HepG2 (cell line): ENCODE results near the gene CTDSP1. TPM values are rescaled to one million over a fixed set of nuclear protein-coding genes. Genes with fewer than 3 reads are reported as not detected.

ENCODE experiments used
- AGO2 ChIP-seq: fragments of 200-400 bp; formaldehyde crosslinking; optimal IDR thresholded peaks from 2 replicates; pipeline ENCODE3; 2017; ENCODE audit warnings: mild to moderate bottlenecking, low read depth, low read length, moderate library complexity
- CREB1 ChIP-seq, 2 experiments: fragments of 450-650 bp in 1 of 2; IDR thresholded peaks; 2 replicates each; pipeline ENCODE4 v1.6.1; 2016 to 2017; ENCODE audit warnings: control low read depth in 1 of 2, mild to moderate bottlenecking in 1 of 2, missing compliant biosample characterization in 1 of 2, missing genetic modification characterization in 1 of 2
- FOSL2 ChIP-seq: sonication (generic); formaldehyde crosslinking; IDR thresholded peaks from 2 replicates; pipeline ENCODE4 v1.4.0; 2020; ENCODE audit warnings: missing genetic modification reagents
- HINFP ChIP-seq: sonication (generic); formaldehyde crosslinking; IDR thresholded peaks from 2 replicates; pipeline ENCODE4 v1.4.0; 2020; ENCODE audit warnings: low read depth, mild to moderate bottlenecking, missing genetic modification reagents
- KLF12 ChIP-seq: sonication (generic); formaldehyde crosslinking; IDR thresholded peaks from 2 replicates; pipeline ENCODE4 v1.4.0; 2020; ENCODE audit warnings: missing genetic modification reagents, borderline replicate concordance
- KMT2A ChIP-seq: sonication (generic); formaldehyde crosslinking; IDR thresholded peaks from 2 replicates; pipeline ENCODE4 v1.4.0; 2020; ENCODE audit warnings: missing genetic modification reagents
- MIXL1 ChIP-seq: IDR thresholded peaks from 2 replicates; pipeline ENCODE4 v1.6.1; 2016
- MLXIP ChIP-seq: sonication (generic); formaldehyde crosslinking; IDR thresholded peaks from 2 replicates; pipeline ENCODE4 v1.9.0; 2021; ENCODE audit warnings: missing genetic modification reagents, borderline replicate concordance
- MTA3 ChIP-seq: sonication (generic); formaldehyde crosslinking; IDR thresholded peaks from 2 replicates; pipeline ENCODE4 v1.4.0; 2020; ENCODE audit warnings: missing genetic modification reagents
- RELA ChIP-seq: sonication (generic); formaldehyde crosslinking; IDR thresholded peaks from 2 replicates; pipeline ENCODE4 v1.4.0; 2020; ENCODE audit warnings: missing genetic modification reagents
- SALL2 ChIP-seq: sonication (generic); formaldehyde crosslinking; IDR thresholded peaks from 2 replicates; pipeline ENCODE4 v1.8.1; 2023; ENCODE audit warnings: mild to moderate bottlenecking, missing genetic modification reagents, inconsistent platforms
- TBP ChIP-seq: sonication (generic); formaldehyde crosslinking; IDR thresholded peaks from 2 replicates; pipeline ENCODE4 v1.5.0; 2020; ENCODE audit warnings: missing genetic modification reagents
- ZIK1 ChIP-seq: sonication (generic); formaldehyde crosslinking; IDR thresholded peaks from 2 replicates; pipeline ENCODE4 v1.5.0; 2020; ENCODE audit warnings: mild to moderate bottlenecking, low read depth, missing genetic modification reagents, borderline replicate concordance
- ZNF235 ChIP-seq: sonication (generic); formaldehyde crosslinking; IDR thresholded peaks from 2 replicates; pipeline ENCODE4 v1.8.1; 2023; ENCODE audit warnings: mild to moderate bottlenecking, missing genetic modification reagents, borderline replicate concordance
- ZNF260 ChIP-seq: sonication (generic); formaldehyde crosslinking; IDR thresholded peaks from 2 replicates; pipeline ENCODE4 v1.4.0; 2020; ENCODE audit warnings: missing genetic modification reagents, low read depth, mild to moderate bottlenecking, borderline replicate concordance
- polyA plus RNA-seq, 8 experiments: library from polyadenylated mRNA; depleted of rRNA in 3 of 8; stranded (reverse) in 7 of 8; unstranded in 1 of 8; fragments of >200 nt; fragmentation: Illumina TruSeq in 4 of 8; extraction: Trizol in 4 of 8; gene quantifications; 2 replicates each; pipeline versions ENCODE4 v1.2.1 to v1.2.3, GENCODE V29; 2011 to 2016; ENCODE audit warnings: low read depth in 4 of 8, missing spikeins in 1 of 8, mixed read lengths in 1 of 8; ENCODE audit not compliant: insufficient read depth in 1 of 8
- total RNA-seq, 5 experiments: library from RNA; depleted of rRNA; stranded (reverse); fragments of >200 nt; fragmentation: Illumina TruSeq; extraction: Trizol; gene quantifications; 2 replicates each; pipeline ENCODE4 v1.2.3, GENCODE V29; 2016; ENCODE audit warnings: low read depth in 1 of 5
- TF ChIP-seq, protein P1 (sequence below): sonication (generic); formaldehyde crosslinking; IDR thresholded peaks from 2 replicates; pipeline ENCODE4 v1.4.0; 2020; ENCODE audit warnings: missing genetic modification reagents
- TF ChIP-seq, protein P2 (sequence below): sonication (generic); formaldehyde crosslinking; IDR thresholded peaks from 2 replicates; pipeline ENCODE4 v1.4.0; 2020; ENCODE audit warnings: missing genetic modification reagents
- TF ChIP-seq, protein P3 (sequence below): sonication (generic); formaldehyde crosslinking; IDR thresholded peaks from 2 replicates; pipeline ENCODE4 v1.5.0; 2020; ENCODE audit warnings: mild to moderate bottlenecking, missing genetic modification reagents, borderline replicate concordance
- TF ChIP-seq, protein P4 (sequence below): sonication (generic); formaldehyde crosslinking; IDR thresholded peaks from 2 replicates; pipeline ENCODE4 v1.4.0; 2020; ENCODE audit warnings: mild to moderate bottlenecking, missing genetic modification reagents

CTDSP1 gene
- total and polyA plus RNA-seq, 2 of the 13 experiments (the other 11 are each of a cell fraction or from before 2014, with no cell fraction given): 91.0 to 268 TPM

DNA sequence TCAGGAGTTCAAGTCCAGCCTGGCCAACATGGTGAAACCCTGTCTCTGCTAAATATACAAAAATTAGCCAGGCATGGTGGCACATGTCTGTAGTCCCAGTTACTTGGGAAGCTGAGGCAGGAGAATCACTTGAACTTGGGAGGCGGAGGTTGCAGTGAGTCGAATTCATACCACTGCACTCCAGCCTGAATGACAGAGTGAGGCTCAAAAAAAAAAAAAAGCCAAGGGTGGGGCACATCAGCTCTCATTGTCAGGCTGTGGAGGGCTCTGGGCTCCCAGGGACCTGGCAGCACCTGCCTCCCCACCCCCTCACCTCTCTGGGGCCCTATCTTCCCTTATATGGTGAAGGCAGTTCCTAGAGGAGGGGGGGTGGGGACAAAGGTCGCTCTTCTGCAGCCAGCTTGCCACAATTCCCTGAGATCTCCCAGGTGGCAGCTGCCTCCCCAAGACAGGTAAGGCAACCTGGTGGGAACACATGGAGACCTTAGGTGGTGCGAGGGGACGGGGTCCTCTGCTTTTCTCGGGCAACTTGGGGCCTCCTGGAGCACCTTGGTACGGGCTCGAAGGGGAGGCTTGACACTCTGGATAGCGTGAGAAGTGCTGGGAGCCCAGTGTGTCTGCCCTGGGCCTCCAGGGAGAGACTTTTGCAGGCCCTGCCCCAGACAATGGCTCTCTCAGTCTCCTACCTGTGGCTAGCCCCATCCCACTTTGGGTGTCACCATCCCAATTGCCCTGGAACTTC is 19.2 kb downstream of the CTDSP1 start, which contains the start of gene VIL1 (continued):
- TF ChIP-seq, protein P1, sequence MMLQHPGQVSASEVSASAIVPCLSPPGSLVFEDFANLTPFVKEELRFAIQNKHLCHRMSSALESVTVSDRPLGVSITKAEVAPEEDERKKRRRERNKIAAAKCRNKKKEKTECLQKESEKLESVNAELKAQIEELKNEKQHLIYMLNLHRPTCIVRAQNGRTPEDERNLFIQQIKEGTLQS (CRISPR knock-in tag): no peak
- TF ChIP-seq AGO2: no peak
- TF ChIP-seq, protein P2, sequence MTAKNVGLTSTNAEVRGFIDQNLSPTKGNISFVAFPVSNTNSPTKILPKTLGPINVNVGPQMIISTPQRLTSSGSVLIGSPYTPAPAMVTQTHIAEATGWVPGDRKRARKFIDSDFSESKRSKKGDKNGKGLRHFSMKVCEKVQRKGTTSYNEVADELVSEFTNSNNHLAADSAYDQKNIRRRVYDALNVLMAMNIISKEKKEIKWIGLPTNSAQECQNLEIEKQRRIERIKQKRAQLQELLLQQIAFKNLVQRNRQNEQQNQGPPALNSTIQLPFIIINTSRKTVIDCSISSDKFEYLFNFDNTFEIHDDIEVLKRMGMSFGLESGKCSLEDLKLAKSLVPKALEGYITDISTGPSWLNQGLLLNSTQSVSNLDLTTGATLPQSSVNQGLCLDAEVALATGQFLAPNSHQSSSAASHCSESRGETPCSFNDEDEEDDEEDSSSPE (CRISPR knock-in tag): no peak
- no peak for TF ChIP-seq RELA (CRISPR knock-in tag)
- TF ChIP-seq TBP (CRISPR knock-in tag): no peak
- TF ChIP-seq KLF12: 0 out of 2 replicates have a peak, but pooled peaks have one; percentile 22
- TF ChIP-seq ZNF235: no peak; the same call in 1 of the 2 replicates
- 0 out of 2 replicates have a peak, but pooled peaks have one; percentile 11 for TF ChIP-seq MIXL1 (CRISPR knock-in tag)
- TF ChIP-seq, protein P3, sequence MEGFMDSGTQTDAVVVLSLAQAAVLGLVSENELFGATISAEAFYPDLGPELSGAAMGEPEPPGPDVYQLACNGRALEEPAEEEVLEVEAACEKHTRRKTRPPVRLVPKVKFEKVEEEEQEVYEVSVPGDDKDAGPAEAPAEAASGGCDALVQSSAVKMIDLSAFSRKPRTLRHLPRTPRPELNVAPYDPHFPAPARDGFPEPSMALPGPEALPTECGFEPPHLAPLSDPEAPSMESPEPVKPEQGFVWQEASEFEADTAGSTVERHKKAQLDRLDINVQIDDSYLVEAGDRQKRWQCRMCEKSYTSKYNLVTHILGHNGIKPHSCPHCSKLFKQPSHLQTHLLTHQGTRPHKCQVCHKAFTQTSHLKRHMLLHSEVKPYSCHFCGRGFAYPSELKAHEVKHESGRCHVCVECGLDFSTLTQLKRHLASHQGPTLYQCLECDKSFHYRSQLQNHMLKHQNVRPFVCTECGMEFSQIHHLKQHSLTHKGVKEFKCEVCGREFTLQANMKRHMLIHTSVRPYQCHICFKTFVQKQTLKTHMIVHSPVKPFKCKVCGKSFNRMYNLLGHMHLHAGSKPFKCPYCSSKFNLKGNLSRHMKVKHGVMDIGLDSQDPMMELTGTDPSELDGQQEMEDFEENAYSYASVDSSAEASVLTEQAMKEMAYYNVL: no peak; the same call in 1 of the 2 replicates
- TF ChIP-seq CREB1 (IDR thresholded peaks at IDR 0.05): no peak
- TF ChIP-seq CREB1 (CRISPR knock-in tag; IDR thresholded peaks at IDR 0.05): no peak; the same call in 1 of the 2 replicates
- TF ChIP-seq, protein P4, sequence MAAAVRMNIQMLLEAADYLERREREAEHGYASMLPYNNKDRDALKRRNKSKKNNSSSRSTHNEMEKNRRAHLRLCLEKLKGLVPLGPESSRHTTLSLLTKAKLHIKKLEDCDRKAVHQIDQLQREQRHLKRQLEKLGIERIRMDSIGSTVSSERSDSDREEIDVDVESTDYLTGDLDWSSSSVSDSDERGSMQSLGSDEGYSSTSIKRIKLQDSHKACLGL (CRISPR knock-in tag): no peak; the same call in 1 of the 2 replicates
- no peak for TF ChIP-seq ZNF260 (CRISPR knock-in tag)
- no peak for TF ChIP-seq HINFP (CRISPR knock-in tag)
- 0 out of 2 replicates have a peak, but pooled peaks have one; percentile 44 for TF ChIP-seq KMT2A
- peak; percentile 76; the same call in 1 of the 2 replicates for TF ChIP-seq SALL2 (CRISPR knock-in tag)
- TF ChIP-seq MLXIP (CRISPR knock-in tag): no peak
- peak; percentile 60 for TF ChIP-seq FOSL2 (CRISPR knock-in tag)
- TF ChIP-seq ZIK1 (CRISPR knock-in tag): no peak
- no peak for TF ChIP-seq MTA3
